Body of pancreas (tissue), 4 donors: ENCODE results near the gene XRCC3. TPM values are rescaled to one million over a fixed set of nuclear protein-coding genes. Genes with fewer than 3 reads are reported as not detected.

Source experiments
- ATAC-seq: fragments of 150-250 bp; one replicate; pipeline ENCODE4 v1.9.1; 2016
- DNase-seq, 4 donors: peaks; one replicate each; pipeline ENCODE4 v3.0.0-alpha.2; 2019
- H3K27ac ChIP-seq, 4 donors: fragments of 200-600 bp; sonication (generic); 1 replicate in 3 of 4; 2 replicates in 1 of 4; pipeline versions ENCODE4 v1.5.1 to v1.6.1; 2016 to 2019; ENCODE audit warnings: mild to moderate bottlenecking in 1 of 4, mixed read lengths in 1 of 4, moderate library complexity in 1 of 4
- H3K27me3 ChIP-seq, 2 donors: fragments of 200-600 bp; sonication (generic); one replicate each; pipeline ENCODE4 v1.6.0; 2016; ENCODE audit warnings: mild to moderate bottlenecking in 1 of 2
- H3K36me3 ChIP-seq, 2 donors: fragments of 200-600 bp; sonication (generic); replicated peaks in 1 of 2; 2 replicates each; pipeline ENCODE4 v1.5.1; 2016; ENCODE audit warnings: low read depth in 2 of 2; ENCODE audit not compliant: insufficient read depth in 1 of 2
- H3K4me1 ChIP-seq: fragments of 200-600 bp; sonication (generic); one replicate; pipeline ENCODE4 v1.6.0; 2016
- H3K4me3 ChIP-seq, 2 donors: fragments of 200-600 bp; sonication (generic); 1 replicate in 1 of 2; 2 replicates in 1 of 2; pipeline ENCODE4 v1.5.1; 2016 to 2019
- H3K9me3 ChIP-seq, 3 donors: fragments of 200-600 bp; sonication (generic); 1 replicate in 2 of 3; 2 replicates in 1 of 3; pipeline ENCODE4 v1.5.1; 2016
- POLR2A ChIP-seq, 3 donors: fragments of 450-650 bp; IDR thresholded peaks; one replicate each; pipeline ENCODE4 v1.6.1; 2016; ENCODE audit warnings: antibody characterized with exemption in 3 of 3, mild to moderate bottlenecking in 2 of 3
- WGBS, 2 donors: methylation state at CpG; one replicate each; pipeline ENCODE4 v1.1.5; 2017; 5-methylcytosine and 5-hydroxymethylcytosine counted together
- intact Hi-C: fragments of 100-400 bp; cut with DNase I; formaldehyde crosslinking; loops from one replicate; pipeline ENCODE4 v1.15.1; 2023
- total RNA-seq, 2 donors: library from RNA; depleted of rRNA; stranded (reverse); fragments of >200 nt; gene quantifications; one replicate each; pipeline ENCODE4 v1.1.0, GENCODE V29; 2016
- TF ChIP-seq, protein P1 (sequence below), 7 experiments: fragments of 450-650 bp in 4 of 7; fragments of 200-600 bp in 3 of 7; sonication (generic) in 3 of 7; IDR thresholded peaks; one replicate each; pipeline ENCODE4 v1.5.1; 2016 to 2019; ENCODE audit warnings: antibody characterized with exemption in 7 of 7

The XRCC3 gene
- total RNA-seq, 2 donors from 2014 or later = 3.9 to 5.6 TPM

DNA sequence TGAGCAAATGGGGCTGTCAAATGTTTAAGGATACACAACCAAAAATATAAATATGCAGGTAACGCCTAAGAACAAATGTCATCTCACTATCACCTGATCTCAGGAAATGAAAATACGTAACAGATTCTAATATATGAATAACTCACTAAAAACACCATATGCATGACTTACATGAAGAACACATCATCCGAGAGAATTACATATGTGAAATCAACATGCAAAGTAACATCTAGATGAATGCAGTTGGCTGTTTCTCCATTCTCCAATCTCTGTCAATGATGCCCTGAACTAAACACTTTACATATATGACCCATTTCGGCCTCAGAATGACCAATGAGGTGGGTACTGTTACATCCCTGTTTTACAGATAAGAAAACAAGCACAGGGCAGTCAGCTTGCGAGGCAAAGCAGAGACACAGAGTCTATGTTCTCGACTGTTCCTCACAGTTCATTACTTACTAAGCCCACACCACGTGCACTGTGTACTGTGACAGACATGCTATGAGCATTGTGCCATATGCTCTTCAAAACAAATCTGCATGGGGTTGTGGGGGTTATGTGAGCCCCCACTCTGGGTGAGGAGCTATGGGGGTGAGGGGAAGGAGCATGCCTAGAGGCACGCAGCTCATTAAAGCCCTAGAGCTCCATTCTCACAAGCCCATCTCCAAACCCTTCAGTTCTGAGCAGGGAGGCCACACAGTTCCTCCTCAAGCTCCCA, 43.0 kb upstream of the XRCC3 start:
- 91 to 94% methylated on average over 8 of the region's 8 CpGs for WGBS, 2 donors
- ATAC-seq (no peak), DNase-seq (no peak)
- no peaks in the 10 kb centered on the region for H3K4me1 ChIP-seq
- H3K36me3 ChIP-seq = peaks cover 0 to 2% of the 10 kb centered on the region in 2 donors
- no peaks in the 10 kb centered on the region for H3K9me3 ChIP-seq
- intact Hi-C loops = no loop called here
- no peak overlapping the region for H3K4me3 ChIP-seq
- H3K27ac ChIP-seq = no peak overlapping the region
- TF ChIP-seq POLR2A (IDR thresholded peaks at IDR 0.05) = no peak
- TF ChIP-seq, protein P1, sequence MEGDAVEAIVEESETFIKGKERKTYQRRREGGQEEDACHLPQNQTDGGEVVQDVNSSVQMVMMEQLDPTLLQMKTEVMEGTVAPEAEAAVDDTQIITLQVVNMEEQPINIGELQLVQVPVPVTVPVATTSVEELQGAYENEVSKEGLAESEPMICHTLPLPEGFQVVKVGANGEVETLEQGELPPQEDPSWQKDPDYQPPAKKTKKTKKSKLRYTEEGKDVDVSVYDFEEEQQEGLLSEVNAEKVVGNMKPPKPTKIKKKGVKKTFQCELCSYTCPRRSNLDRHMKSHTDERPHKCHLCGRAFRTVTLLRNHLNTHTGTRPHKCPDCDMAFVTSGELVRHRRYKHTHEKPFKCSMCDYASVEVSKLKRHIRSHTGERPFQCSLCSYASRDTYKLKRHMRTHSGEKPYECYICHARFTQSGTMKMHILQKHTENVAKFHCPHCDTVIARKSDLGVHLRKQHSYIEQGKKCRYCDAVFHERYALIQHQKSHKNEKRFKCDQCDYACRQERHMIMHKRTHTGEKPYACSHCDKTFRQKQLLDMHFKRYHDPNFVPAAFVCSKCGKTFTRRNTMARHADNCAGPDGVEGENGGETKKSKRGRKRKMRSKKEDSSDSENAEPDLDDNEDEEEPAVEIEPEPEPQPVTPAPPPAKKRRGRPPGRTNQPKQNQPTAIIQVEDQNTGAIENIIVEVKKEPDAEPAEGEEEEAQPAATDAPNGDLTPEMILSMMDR (IDR thresholded peaks at IDR 0.05) = no peak
- H3K27me3 ChIP-seq = no peaks in the 10 kb centered on the region

DNA sequence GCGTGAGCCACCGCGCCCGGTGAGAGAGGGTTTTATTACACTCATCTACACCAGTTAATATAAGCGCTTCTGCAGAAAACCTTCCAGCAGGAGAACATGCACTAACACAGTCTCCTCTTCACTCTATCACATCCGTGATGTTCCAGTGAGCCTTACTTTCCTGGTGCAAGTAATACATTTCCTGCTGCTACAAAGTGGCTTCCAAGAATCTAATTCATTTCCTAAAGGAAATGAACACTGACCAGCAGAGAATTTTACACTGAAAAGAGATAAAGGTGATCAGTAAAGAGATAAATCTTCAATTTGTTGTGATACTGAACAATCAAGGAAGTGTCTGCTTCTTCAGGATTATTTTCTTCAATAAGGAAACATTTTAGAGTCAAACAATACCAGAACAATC, 39.8 kb upstream of the XRCC3 start:
- WGBS, 2 donors = 92 to 95% methylated on average over 6 of the region's 6 CpGs

GRCh38 chr14:103753774-103754173, 38.5 kb upstream of the XRCC3 start:
- Histone ChIP-seq H3K27ac (no peak overlapping the region), H3K4me3 (no peak overlapping the region), H3K4me1 (no peaks in the 10 kb centered on the region), H3K9me3 (no peaks in the 10 kb centered on the region), H3K27me3 (no peaks in the 10 kb centered on the region), H3K36me3 (peaks cover 0 to 10% of the 10 kb centered on the region in 2 donors)
- 78 to 79% methylated on average over 9 of the region's 9 CpGs for WGBS, 2 donors
- intact Hi-C loops = no loop called here
- no peak for DNase-seq
- ATAC-seq = no peak
- TF ChIP-seq, protein P1 (IDR thresholded peaks at IDR 0.05) = no peak
- TF ChIP-seq POLR2A (IDR thresholded peaks at IDR 0.05) = no peak

More for the DNA sequence above, 39.8 kb upstream of the XRCC3 start:
- H3K27ac ChIP-seq = no peak overlapping the region
- no peaks in the 10 kb centered on the region for H3K9me3 ChIP-seq
- TF ChIP-seq, protein P1 (IDR thresholded peaks at IDR 0.05) = no peak
- no peak for TF ChIP-seq POLR2A (IDR thresholded peaks at IDR 0.05)
- H3K4me3 ChIP-seq = no peak overlapping the region
- intact Hi-C loops = no loop called here
- peaks cover 0 to 5% of the 10 kb centered on the region in 2 donors for H3K36me3 ChIP-seq
- ATAC-seq (no peak), DNase-seq (no peak)
- no peaks in the 10 kb centered on the region for H3K27me3 ChIP-seq
- H3K4me1 ChIP-seq = no peaks in the 10 kb centered on the region

- TF ChIP-seq, protein P1 (IDR thresholded peaks at IDR 0.05) = peak in 1 of 7 experiments; percentile 4
- no peak for TF ChIP-seq POLR2A (IDR thresholded peaks at IDR 0.05)
- Histone ChIP-seq H3K4me3 (no peak overlapping the region), H3K27me3 (no peaks in the 10 kb centered on the region), H3K36me3 (peaks cover 0 to 20% of the 10 kb centered on the region in 2 donors), H3K4me1 (no peaks in the 10 kb centered on the region), H3K27ac (no peak overlapping the region), H3K9me3 (no peaks in the 10 kb centered on the region)
- 74 to 83% methylated on average over 5 of the region's 5 CpGs for WGBS, 2 donors
- DNase-seq (no peak), ATAC-seq (no peak)
- intact Hi-C loops = no loop called here
Observed at GRCh38 chr14:103749860-103750259, 34.6 kb upstream of the XRCC3 start.

DNA sequence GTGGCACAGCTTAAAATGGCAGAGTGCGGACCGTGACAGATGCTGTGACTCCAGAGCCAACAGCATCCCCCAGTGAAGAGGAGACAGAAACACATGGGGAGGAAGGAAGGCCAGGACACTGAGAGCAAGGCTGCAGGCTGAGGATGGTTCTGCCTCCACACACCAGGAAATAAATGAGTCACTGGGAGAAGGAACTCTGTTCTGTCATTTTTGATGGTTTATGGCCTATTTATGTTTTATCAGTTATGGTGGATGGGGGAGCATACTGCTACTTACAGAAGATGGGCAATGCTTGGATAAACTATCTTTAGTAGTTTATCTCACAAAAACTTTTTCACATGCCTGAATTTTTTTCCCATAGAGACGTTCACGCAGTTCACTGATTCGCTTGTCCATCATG, 34.2 kb upstream of the XRCC3 start:
- WGBS, 2 donors = 90 to 95% methylated on average over 5 of the region's 5 CpGs
- Histone ChIP-seq H3K27ac (no peak overlapping the region), H3K36me3 (peaks cover 0 to 20% of the 10 kb centered on the region in 2 donors), H3K4me3 (no peak overlapping the region), H3K27me3 (no peaks in the 10 kb centered on the region), H3K9me3 (no peaks in the 10 kb centered on the region), H3K4me1 (no peaks in the 10 kb centered on the region)
- DNase-seq (no peak), ATAC-seq (no peak)
- TF ChIP-seq POLR2A (IDR thresholded peaks at IDR 0.05) = no peak
- TF ChIP-seq, protein P1 (IDR thresholded peaks at IDR 0.05) = no peak
- intact Hi-C loops = no loop called here
